ENCODE results near the gene ZNF662.

Gene ZNF662

GRCh38 chr3:42891042-42891441 lies 14.9 kb upstream of the ZNF662 start:
- no peak for DNase-seq

GRCh38 chr3:42892169-42892568 lies 13.8 kb upstream of the ZNF662 start:
- DNase-seq = no peak

GRCh38 chr3:42892807-42893206 lies 13.1 kb upstream of the ZNF662 start:
- DNase-seq = no peak

- DNase-seq = no peak
Measured at GRCh38 chr3:42894698-42895579, 11.0 kb upstream of the ZNF662 start.

GRCh38 chr3:42895580-42895868 lies 10.4 kb upstream of the ZNF662 start:
- DNase-seq = no peak

- no peak for DNase-seq
Measured at GRCh38 chr3:42898896-42899675, 6.9 kb upstream of the ZNF662 start.

GRCh38 chr3:42900226-42901072 lies 5.5 kb upstream of the ZNF662 start:
- DNase-seq = no peak

GRCh38 chr3:42901073-42901415 lies 4.9 kb upstream of the ZNF662 start:
- no peak for DNase-seq

GRCh38 chr3:42902257-42902656 lies 3.7 kb upstream of the ZNF662 start:
- no peak for DNase-seq

- DNase-seq = no peak
Measured at GRCh38 chr3:42904076-42904475, 1.9 kb upstream of the ZNF662 start.

GRCh38 chr3:42905740-42906069 lies 237 bp upstream of the ZNF662 start:
- DNase-seq = no peak

- DNase-seq = no peak
Measured at GRCh38 chr3:42906848-42907183, 874 bp downstream of the ZNF662 start.

- no peak for DNase-seq
Measured at GRCh38 chr3:42908675-42909074, 2.7 kb downstream of the ZNF662 start.

- no peak for DNase-seq
Measured at GRCh38 chr3:42911551-42911950, 5.6 kb downstream of the ZNF662 start.

- DNase-seq = no peak
Measured at GRCh38 chr3:42914771-42915515, 9.0 kb downstream of the ZNF662 start.

GRCh38 chr3:42923606-42924005 lies 17.7 kb downstream of the ZNF662 start:
- DNase-seq = no peak

- no peak for DNase-seq
Measured at GRCh38 chr3:42926310-42926709, 20.4 kb downstream of the ZNF662 start.

GRCh38 chr3:42934111-42934510 lies 28.2 kb downstream of the ZNF662 start:
- DNase-seq = no peak

- no peak for DNase-seq
Measured at GRCh38 chr3:42934910-42935309, 29.0 kb downstream of the ZNF662 start.

GRCh38 chr3:42935472-42935871 lies 29.5 kb downstream of the ZNF662 start:
- DNase-seq = no peak

- DNase-seq = no peak
Measured at GRCh38 chr3:42936157-42936981, 30.4 kb downstream of the ZNF662 start.

- DNase-seq = no peak
Measured at GRCh38 chr3:42937334-42937733, 31.4 kb downstream of the ZNF662 start.

All from inflammatory macrophage treated with lipopolysaccharide for 1 hour (primary cell).